Testis (tissue), 2 donors: ENCODE measurements around the gene GAS2L3.

Experiments used
- CTCF ChIP-seq, 3 experiments: fragments of 450-650 bp in 2 of 3; fragments of 200-600 bp in 1 of 3; sonication (generic) in 1 of 3; IDR thresholded peaks; one replicate each; pipeline ENCODE4 v1.5.1; 2016 to 2019; ENCODE audit warnings: antibody characterized with exemption in 3 of 3, mild to moderate bottlenecking in 2 of 3, moderate library complexity in 1 of 3
- POLR2A ChIP-seq: fragments of 450-650 bp; IDR thresholded peaks from one replicate; pipeline ENCODE4 v1.6.1; 2017; ENCODE audit warnings: antibody characterized with exemption, mild to moderate bottlenecking, moderate library complexity

GRCh38 chr12:100576331-100577036 is 3.0 kb downstream of the GAS2L3 start:
- TF ChIP-seq POLR2A (no peak), CTCF (IDR thresholded peaks at IDR 0.05) (no peak)
